ENCODE data around the gene SPIC. TPM values are rescaled to one million over a fixed set of nuclear protein-coding genes. Genes with fewer than 3 reads are reported as not detected.

SPIC gene
- not detected for total RNA-seq

DNA sequence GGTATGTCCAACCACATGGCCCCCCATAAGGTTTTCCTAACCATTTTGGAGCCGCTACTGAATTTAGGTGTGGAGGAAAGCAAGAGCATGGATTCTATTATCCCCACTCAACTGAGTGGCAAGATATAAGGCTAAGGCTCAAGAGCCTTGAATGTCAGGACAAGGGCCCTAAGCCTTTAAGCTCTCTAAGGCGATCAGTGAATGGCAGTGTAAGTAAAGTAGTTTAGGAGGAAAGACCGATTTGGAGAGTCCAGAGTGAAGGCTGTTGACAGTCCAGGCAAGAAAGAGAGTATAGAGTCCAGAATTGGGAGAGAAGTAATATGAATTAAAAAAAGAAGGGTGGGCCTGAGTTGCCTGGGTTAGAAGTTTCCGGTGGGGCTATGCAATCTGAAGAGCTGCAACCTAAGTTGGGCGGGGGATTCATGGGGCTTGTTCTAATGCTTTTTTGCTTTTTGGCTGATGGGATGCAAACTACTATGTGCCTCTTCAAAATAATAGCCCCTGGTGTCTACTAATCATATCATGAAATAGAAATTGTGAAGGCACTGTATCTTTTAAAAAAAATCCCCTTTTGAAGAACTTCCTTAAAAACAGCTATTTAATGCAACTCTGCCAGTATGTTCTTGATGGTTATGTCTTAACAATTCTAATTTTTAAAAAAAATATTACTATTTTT, at the start of gene SPIC:
Gene SPIC (plus strand): TSS at position 626 of the 676 bp plus-strand sequence. CDS start 1,569 bp downstream, outside the sequence.
- intact Hi-C loops (cut with DNase I), result no loop called here
- no peak for ATAC-seq

DNA sequence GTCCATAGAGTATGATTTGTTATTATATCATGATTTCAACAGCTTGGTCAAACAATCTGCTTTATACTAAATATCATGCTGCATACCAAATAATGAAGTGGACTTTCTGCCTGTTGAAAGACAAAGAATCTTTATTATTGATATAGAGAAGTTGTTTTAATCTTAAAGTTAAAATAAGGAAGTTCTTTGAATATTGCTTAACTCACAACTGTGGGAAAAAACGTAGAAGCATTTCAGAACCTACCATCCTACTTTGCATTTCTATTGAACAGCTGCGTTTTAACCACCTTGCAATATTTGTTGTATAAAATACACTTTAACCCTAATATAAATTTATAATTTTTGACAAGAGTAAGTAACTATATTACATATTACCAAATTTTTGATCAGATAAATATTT, 44.7 kb upstream of the SPIC start:
- no peaks in the 10 kb centered on the region for H3K36me3 ChIP-seq (replicated peaks in 1 of 2; ENCODE audit: insufficient read depth in 1 of 2, low read depth in 2 of 2)
- ATAC-seq, result no peak
- H3K27ac ChIP-seq, result no peak overlapping the region
- H3K9me3 ChIP-seq, result no peaks in the 10 kb centered on the region
- no peak overlapping the region for H3K4me3 ChIP-seq
- no peaks in the 10 kb centered on the region for H3K4me1 ChIP-seq
- no peak for TF ChIP-seq POLR2A (IDR thresholded peaks at IDR 0.05)
- TF ChIP-seq, protein P1, sequence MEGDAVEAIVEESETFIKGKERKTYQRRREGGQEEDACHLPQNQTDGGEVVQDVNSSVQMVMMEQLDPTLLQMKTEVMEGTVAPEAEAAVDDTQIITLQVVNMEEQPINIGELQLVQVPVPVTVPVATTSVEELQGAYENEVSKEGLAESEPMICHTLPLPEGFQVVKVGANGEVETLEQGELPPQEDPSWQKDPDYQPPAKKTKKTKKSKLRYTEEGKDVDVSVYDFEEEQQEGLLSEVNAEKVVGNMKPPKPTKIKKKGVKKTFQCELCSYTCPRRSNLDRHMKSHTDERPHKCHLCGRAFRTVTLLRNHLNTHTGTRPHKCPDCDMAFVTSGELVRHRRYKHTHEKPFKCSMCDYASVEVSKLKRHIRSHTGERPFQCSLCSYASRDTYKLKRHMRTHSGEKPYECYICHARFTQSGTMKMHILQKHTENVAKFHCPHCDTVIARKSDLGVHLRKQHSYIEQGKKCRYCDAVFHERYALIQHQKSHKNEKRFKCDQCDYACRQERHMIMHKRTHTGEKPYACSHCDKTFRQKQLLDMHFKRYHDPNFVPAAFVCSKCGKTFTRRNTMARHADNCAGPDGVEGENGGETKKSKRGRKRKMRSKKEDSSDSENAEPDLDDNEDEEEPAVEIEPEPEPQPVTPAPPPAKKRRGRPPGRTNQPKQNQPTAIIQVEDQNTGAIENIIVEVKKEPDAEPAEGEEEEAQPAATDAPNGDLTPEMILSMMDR (IDR thresholded peaks at IDR 0.05), result no peak
- intact Hi-C loops (cut with DNase I), result no loop called here
- DNase-seq, result no peak
- 60 to 62% methylated on average over 2 of the region's 2 CpGs for WGBS, 2 donors
- no peaks in the 10 kb centered on the region for H3K27me3 ChIP-seq

More for the DNA sequence above, at the start of gene SPIC:
- 85 to 90% methylated on average over 5 of the region's 5 CpGs for WGBS, 2 donors
- H3K4me1 ChIP-seq, result no peaks in the 10 kb centered on the region
- H3K9me3 ChIP-seq, result no peaks in the 10 kb centered on the region
- TF ChIP-seq POLR2A (IDR thresholded peaks at IDR 0.05), result no peak
- TF ChIP-seq, protein P1 (IDR thresholded peaks at IDR 0.05), result no peak
- H3K27ac ChIP-seq, result no peak within 1 kb of the TSS
- no peak within 1 kb of the TSS for H3K4me3 ChIP-seq
- H3K36me3 ChIP-seq (replicated peaks in 1 of 2; ENCODE audit: insufficient read depth in 1 of 2, low read depth in 2 of 2), result no peaks in the 10 kb centered on the region
- no peak for DNase-seq
- no peaks in the 10 kb centered on the region for H3K27me3 ChIP-seq

DNA sequence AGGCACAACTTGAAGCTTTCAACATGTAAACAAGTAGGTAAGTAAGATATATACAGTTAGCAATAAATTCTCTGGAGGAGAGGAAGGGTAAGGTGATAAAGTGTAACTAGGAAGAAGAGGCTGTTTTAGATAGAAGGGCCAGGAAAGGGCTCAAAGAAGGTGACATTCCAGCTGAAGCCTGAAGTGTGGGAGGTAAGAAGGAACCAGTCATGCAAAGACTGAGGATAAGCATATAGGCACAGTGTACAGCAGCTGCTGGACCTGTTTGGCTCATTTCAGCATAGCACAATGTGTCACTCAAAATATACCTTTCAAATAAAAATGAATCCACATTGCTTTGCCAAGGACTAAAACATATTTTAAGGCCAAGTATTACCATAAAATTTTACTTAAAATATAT, 39.0 kb upstream of the SPIC start:
- H3K4me3 ChIP-seq, result no peak overlapping the region
- H3K27me3 ChIP-seq, result no peaks in the 10 kb centered on the region
- no peak for ATAC-seq
- no peak overlapping the region for H3K27ac ChIP-seq
- TF ChIP-seq POLR2A (IDR thresholded peaks at IDR 0.05), result no peak
- TF ChIP-seq, protein P1 (IDR thresholded peaks at IDR 0.05), result no peak
- H3K36me3 ChIP-seq (replicated peaks in 1 of 2; ENCODE audit: insufficient read depth in 1 of 2, low read depth in 2 of 2), result no peaks in the 10 kb centered on the region
- intact Hi-C loops (cut with DNase I), result no loop called here
- H3K4me1 ChIP-seq, result no peaks in the 10 kb centered on the region
- DNase-seq, result no peak
- no peaks in the 10 kb centered on the region for H3K9me3 ChIP-seq

DNA sequence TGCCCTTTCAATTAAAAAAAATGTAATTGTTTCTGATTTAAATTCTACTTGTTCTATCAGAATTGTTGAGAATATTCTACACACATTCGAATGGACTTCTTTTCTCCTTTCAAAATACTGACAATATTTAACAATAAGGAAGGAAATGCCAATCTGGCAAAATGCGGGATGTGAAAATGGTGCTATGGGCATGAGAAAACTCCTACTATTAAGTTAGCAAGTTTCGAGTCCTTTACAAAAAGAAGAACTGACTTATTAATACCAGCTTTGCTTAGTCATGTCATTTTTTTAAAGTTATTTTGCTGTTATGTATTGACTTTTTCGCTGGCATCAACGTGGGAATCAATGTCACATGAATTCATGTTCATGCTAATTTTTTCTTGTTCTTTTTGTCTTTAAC, 35.9 kb upstream of the SPIC start:
- TF ChIP-seq POLR2A (IDR thresholded peaks at IDR 0.05), result no peak
- TF ChIP-seq, protein P1 (IDR thresholded peaks at IDR 0.05), result no peak
- no peak for DNase-seq
- no peaks in the 10 kb centered on the region for H3K36me3 ChIP-seq (replicated peaks in 1 of 2; ENCODE audit: insufficient read depth in 1 of 2, low read depth in 2 of 2)
- intact Hi-C loops (cut with DNase I), result no loop called here
- no peak for ATAC-seq
- WGBS, 2 donors, result 45 to 55% methylated on average over 5 of the region's 5 CpGs
- H3K27me3 ChIP-seq, result no peaks in the 10 kb centered on the region
- H3K27ac ChIP-seq, result no peak overlapping the region
- no peak overlapping the region for H3K4me3 ChIP-seq
- no peaks in the 10 kb centered on the region for H3K9me3 ChIP-seq
- H3K4me1 ChIP-seq, result no peaks in the 10 kb centered on the region

Data from body of pancreas (tissue), 4 donors.